ENCODE data around the gene NYAP1.
"Not testable (repeated sequence)": the region's sequence is repeated elsewhere in the genome, so short reads cannot be mapped to it uniquely, and the experiment has no call there.

Gene NYAP1

DNA sequence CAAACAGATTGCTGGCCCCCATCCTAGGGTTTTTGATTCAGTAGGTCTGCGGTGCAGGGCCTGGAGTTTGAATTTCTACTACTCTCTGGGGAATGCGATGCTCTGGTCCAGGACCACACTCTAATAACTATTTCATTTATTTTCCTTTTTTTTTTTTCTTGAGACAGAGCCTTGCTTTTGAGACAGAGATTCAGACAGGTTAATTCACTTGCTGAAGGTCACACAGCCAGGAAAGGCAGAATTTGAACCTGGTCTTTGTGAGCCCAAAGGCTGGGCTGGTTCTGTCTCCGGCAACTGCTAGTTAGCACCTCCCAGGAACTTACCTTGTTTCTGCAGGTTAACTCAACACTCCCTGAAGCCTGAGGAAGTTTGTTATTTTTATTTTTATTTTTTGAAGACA is 31.2 kb upstream of the NYAP1 start:
- no peaks in the 10 kb centered on the region for H4K20me1 ChIP-seq (ENCODE audit: low read depth, low read length)
- H3K27ac ChIP-seq (ENCODE audit: low read depth, low read length): no peak overlapping the region
- no peaks in the 10 kb centered on the region for H3K9me2 ChIP-seq (replicated peaks; ENCODE audit: insufficient read depth, low read length)
- H3K79me2 ChIP-seq (ENCODE audit: insufficient read depth, low read length): no peaks in the 10 kb centered on the region
- no peak for TF ChIP-seq EZH2phosphoT487 (conservative IDR thresholded peaks at IDR 0.05; ENCODE audit: low read length)
- TF ChIP-seq, protein P1, sequence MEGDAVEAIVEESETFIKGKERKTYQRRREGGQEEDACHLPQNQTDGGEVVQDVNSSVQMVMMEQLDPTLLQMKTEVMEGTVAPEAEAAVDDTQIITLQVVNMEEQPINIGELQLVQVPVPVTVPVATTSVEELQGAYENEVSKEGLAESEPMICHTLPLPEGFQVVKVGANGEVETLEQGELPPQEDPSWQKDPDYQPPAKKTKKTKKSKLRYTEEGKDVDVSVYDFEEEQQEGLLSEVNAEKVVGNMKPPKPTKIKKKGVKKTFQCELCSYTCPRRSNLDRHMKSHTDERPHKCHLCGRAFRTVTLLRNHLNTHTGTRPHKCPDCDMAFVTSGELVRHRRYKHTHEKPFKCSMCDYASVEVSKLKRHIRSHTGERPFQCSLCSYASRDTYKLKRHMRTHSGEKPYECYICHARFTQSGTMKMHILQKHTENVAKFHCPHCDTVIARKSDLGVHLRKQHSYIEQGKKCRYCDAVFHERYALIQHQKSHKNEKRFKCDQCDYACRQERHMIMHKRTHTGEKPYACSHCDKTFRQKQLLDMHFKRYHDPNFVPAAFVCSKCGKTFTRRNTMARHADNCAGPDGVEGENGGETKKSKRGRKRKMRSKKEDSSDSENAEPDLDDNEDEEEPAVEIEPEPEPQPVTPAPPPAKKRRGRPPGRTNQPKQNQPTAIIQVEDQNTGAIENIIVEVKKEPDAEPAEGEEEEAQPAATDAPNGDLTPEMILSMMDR (IDR thresholded peaks at IDR 0.05; ENCODE audit: insufficient read depth, low read length, poor library complexity, severe bottlenecking): no peak
- H3K36me3 ChIP-seq (ENCODE audit: low read length): no peaks in the 10 kb centered on the region
- no peak overlapping the region for H3K9ac ChIP-seq (ENCODE audit: low read length)
- H2AFZ ChIP-seq (ENCODE audit: low read depth, low read length, severe bottlenecking): no peak overlapping the region
- H3F3A ChIP-seq (ENCODE audit: insufficient read depth): 0 out of 2 replicates have a peak, but pooled peaks cover 4% of the 10 kb centered on the region
- no peak overlapping the region for H3K4me3 ChIP-seq (ENCODE audit: insufficient read depth, low read length, poor library complexity, severe bottlenecking)
- H3K4me2 ChIP-seq (ENCODE audit: low read depth, low read length, poor library complexity, severe bottlenecking): no peak overlapping the region
- no peaks in the 10 kb centered on the region for H3K27me3 ChIP-seq (ENCODE audit: low read length)
- H3K9me3 ChIP-seq (ENCODE audit: insufficient read depth, low read length): no peaks in the 10 kb centered on the region

DNA sequence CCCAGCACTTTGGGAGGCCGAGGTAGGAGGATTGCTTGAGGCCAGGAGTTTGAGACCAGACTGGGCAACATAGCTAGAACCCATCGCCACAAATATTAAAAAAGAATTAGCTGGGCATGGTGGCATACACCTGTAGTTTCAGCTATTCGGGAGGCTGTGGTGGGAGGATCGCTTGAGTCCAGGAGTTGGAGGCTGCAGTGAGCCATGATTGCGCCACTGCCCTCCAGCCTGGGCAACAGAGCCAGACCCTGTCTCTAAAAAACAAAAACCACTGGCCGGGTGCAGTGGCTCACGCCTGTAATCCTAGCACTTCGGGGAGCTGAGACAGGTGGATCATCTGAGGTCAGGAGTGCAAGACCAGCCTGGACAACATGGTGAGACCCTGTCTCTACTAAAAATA is 29.9 kb upstream of the NYAP1 start:
- H4K20me1 ChIP-seq (ENCODE audit: low read depth, low read length); H3K36me3 ChIP-seq (ENCODE audit: low read length); H3K27me3 ChIP-seq (ENCODE audit: low read length); H3K79me2 ChIP-seq (ENCODE audit: insufficient read depth, low read length); H3K9me2 ChIP-seq (replicated peaks; ENCODE audit: insufficient read depth, low read length); H3K9me3 ChIP-seq (ENCODE audit: insufficient read depth, low read length); H2AFZ ChIP-seq (ENCODE audit: low read depth, low read length, severe bottlenecking); H3F3A ChIP-seq (ENCODE audit: insufficient read depth); H3K4me2 ChIP-seq (ENCODE audit: low read depth, low read length, poor library complexity, severe bottlenecking); H3K9ac ChIP-seq (ENCODE audit: low read length); H3K27ac ChIP-seq (ENCODE audit: low read depth, low read length); H3K4me3 ChIP-seq (ENCODE audit: insufficient read depth, low read length, poor library complexity, severe bottlenecking): not testable (repeated sequence)

DNA sequence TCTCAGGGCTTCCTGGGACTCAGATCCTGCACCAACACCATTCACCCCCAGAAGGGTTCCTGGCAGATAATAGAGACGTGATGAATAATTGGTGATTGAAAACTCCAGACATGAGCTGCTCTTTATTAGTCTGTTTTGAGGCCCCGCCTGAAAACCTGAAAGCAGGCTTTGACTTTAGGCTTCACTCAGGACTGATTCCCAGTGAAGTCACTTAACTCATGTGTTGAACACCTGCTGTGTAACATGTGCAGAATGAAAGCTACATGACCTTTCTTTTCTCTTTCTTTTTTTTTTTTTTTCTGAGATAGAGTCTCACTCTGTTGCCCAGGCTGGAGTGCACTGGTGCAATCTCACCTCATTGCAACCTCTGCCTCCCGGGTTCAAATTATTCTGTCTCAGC is 28.5 kb upstream of the NYAP1 start:
- no peaks in the 10 kb centered on the region for H3K27me3 ChIP-seq (ENCODE audit: low read length)
- H3K9ac ChIP-seq (ENCODE audit: low read length): no peak overlapping the region
- no peak overlapping the region for H2AFZ ChIP-seq (ENCODE audit: low read depth, low read length, severe bottlenecking)
- H3F3A ChIP-seq (ENCODE audit: insufficient read depth): no peaks in the 10 kb centered on the region
- H3K4me2 ChIP-seq (ENCODE audit: low read depth, low read length, poor library complexity, severe bottlenecking): no peak overlapping the region
- no peaks in the 10 kb centered on the region for H3K9me3 ChIP-seq (ENCODE audit: insufficient read depth, low read length)
- TF ChIP-seq, protein P1 (IDR thresholded peaks at IDR 0.05; ENCODE audit: insufficient read depth, low read length, poor library complexity, severe bottlenecking): no peak
- no peak for TF ChIP-seq EZH2phosphoT487 (conservative IDR thresholded peaks at IDR 0.05; ENCODE audit: low read length)
- no peak overlapping the region for H3K27ac ChIP-seq (ENCODE audit: low read depth, low read length)
- no peaks in the 10 kb centered on the region for H3K9me2 ChIP-seq (replicated peaks; ENCODE audit: insufficient read depth, low read length)
- H4K20me1 ChIP-seq (ENCODE audit: low read depth, low read length): no peaks in the 10 kb centered on the region
- H3K36me3 ChIP-seq (ENCODE audit: low read length): no peaks in the 10 kb centered on the region
- H3K79me2 ChIP-seq (ENCODE audit: insufficient read depth, low read length): no peaks in the 10 kb centered on the region
- H3K4me3 ChIP-seq (ENCODE audit: insufficient read depth, low read length, poor library complexity, severe bottlenecking): no peak overlapping the region

DNA sequence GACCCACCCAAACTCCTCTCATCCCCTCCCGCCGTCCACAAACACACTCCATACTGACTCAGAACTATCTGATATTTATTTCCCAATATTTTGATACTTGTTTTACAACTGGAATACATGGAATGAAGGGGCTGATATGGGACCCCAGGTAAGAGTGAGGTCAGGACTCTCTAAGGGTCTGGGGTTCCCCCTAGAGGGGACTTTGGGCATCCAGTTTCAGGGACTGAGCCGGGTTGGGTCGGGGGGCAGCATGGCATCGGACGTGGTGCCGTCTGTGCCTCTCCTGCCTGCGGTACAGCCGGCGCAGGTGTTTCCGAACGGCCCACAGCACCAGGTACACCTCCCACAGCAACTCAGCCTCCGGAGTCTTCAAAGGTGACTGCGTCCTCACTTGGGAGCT is 27.2 kb upstream of the NYAP1 start:
- Histone ChIP-seq H3F3A (ENCODE audit: insufficient read depth) (no peaks in the 10 kb centered on the region), H3K9me2 (replicated peaks; ENCODE audit: insufficient read depth, low read length) (no peaks in the 10 kb centered on the region), H3K36me3 (ENCODE audit: low read length) (no peaks in the 10 kb centered on the region), H3K27me3 (ENCODE audit: low read length) (no peaks in the 10 kb centered on the region), H3K4me2 (ENCODE audit: low read depth, low read length, poor library complexity, severe bottlenecking) (no peak overlapping the region), H2AFZ (ENCODE audit: low read depth, low read length, severe bottlenecking) (no peak overlapping the region), H3K9ac (ENCODE audit: low read length) (no peak overlapping the region), H4K20me1 (ENCODE audit: low read depth, low read length) (no peaks in the 10 kb centered on the region), H3K27ac (ENCODE audit: low read depth, low read length) (no peak overlapping the region), H3K79me2 (ENCODE audit: insufficient read depth, low read length) (no peaks in the 10 kb centered on the region), H3K9me3 (ENCODE audit: insufficient read depth, low read length) (no peaks in the 10 kb centered on the region), H3K4me3 (ENCODE audit: insufficient read depth, low read length, poor library complexity, severe bottlenecking) (no peak overlapping the region)
- no peak for TF ChIP-seq EZH2phosphoT487 (conservative IDR thresholded peaks at IDR 0.05; ENCODE audit: low read length)
- TF ChIP-seq, protein P1 (IDR thresholded peaks at IDR 0.05; ENCODE audit: insufficient read depth, low read length, poor library complexity, severe bottlenecking): no peak

All from SU-DHL-6 (cell line).